HG03342 (cell line): Measurements from ENCODE around the gene TSSK2.

Experiments used
- ATAC-seq: cut with Tn5 transposase; IDR thresholded peaks from one replicate; pipeline ENCODE4 v1.9.1; 2021; ENCODE audit warnings: mild to moderate bottlenecking, moderate library complexity; ENCODE audit not compliant: unreplicated experiment

TSSK2 gene

DNA sequence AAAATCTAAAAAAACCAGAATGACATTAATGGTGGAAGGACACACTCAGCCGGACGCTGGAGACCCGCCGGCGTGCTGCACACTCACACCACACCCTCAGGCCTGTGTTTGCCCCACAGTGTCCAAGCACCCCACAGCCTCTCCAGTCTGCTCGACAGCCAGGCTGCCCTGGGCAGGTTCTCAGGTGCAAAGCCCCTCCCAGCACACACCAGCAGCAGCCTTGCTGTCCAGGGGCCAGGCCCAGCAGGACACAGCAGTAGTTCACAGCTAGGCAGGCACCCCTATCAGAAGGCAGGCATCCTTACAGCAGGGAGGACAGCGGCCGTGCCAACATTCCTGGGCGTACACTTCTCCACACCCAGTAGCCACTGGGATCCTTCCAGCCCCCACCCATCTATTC is 49.1 kb downstream of the TSSK2 start:
- ATAC-seq: no peak

- no peak for ATAC-seq
Observed at GRCh38 chr22:19180740-19181410, 49.8 kb downstream of the TSSK2 start.

DNA sequence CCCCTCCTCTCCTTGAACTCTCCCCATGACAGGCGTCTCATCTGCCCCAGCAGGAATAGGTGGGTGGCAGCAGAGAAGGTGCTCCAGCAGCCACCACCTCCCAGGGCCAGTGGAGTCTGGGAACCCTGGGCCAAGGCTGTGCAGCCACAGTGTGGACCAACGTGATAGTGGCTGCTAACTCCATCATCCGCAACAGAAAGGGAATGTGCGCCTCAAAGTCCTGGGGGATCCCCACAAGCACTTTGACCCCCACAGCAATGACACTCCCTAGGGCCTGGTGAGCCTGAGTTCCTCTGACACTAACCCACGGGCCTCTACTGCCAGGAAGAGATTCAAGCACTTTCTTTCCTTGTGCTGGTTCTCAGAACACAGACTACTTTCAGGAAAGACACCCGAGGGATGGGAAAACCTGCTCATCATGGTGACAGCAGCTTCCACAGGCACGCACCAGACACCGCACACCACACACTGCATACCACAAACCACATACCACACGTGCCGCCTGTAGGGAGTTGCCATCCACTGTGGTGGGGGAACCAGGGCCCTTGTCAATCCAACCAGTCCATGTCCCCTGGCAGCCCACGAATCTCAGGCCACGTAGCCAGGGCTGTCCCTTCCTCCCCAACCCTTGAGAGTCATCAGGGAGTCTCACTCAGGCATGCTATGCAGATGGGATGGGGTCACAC is 50.8 kb downstream of the TSSK2 start:
- ATAC-seq: no peak
